Suprapubic skin (tissue), 4 donors: ENCODE data around the gene NBR1. TPM values are rescaled to one million over a fixed set of nuclear protein-coding genes. Genes with fewer than 3 reads are reported as not detected.
A peak's percentile ranks its signal among the peaks of the same experiment; 100 is the strongest.
"Not testable (repeated sequence)": the region's sequence is repeated elsewhere in the genome, so short reads cannot be mapped to it uniquely, and the experiment has no call there.

ENCODE experiments used
- DNase-seq, 2 donors: peaks; one replicate each; pipeline ENCODE4 v3.0.0-alpha.2; 2019; ENCODE audit warnings: low spot score in 2 of 2
- H3K27ac ChIP-seq: fragments of 200-600 bp; sonication (generic); one replicate; pipeline ENCODE4 v1.5.1; 2019
- H3K27me3 ChIP-seq: fragments of 200-600 bp; sonication (generic); one replicate; pipeline ENCODE4 v1.5.1; 2019
- H3K36me3 ChIP-seq: fragments of 200-600 bp; sonication (generic); one replicate; pipeline ENCODE4 v1.5.1; 2019
- H3K4me1 ChIP-seq: fragments of 200-600 bp; sonication (generic); one replicate; pipeline ENCODE4 v1.5.1; 2019
- H3K4me3 ChIP-seq: fragments of 200-600 bp; sonication (generic); one replicate; pipeline ENCODE4 v1.5.1; 2019; ENCODE audit warnings: mild to moderate bottlenecking
- H3K9me3 ChIP-seq: fragments of 200-600 bp; sonication (generic); one replicate; pipeline ENCODE4 v1.5.1; 2019
- EP300 ChIP-seq: sonication (generic); formaldehyde crosslinking; IDR thresholded peaks from one replicate; pipeline ENCODE4 v1.6.1; 2017; ENCODE audit warnings: antibody characterized with exemption
- POLR2A ChIP-seq, 2 donors: fragments of 450-650 bp; IDR thresholded peaks; one replicate each; pipeline ENCODE4 v1.6.1; 2017; ENCODE audit warnings: antibody characterized with exemption in 2 of 2, mild to moderate bottlenecking in 2 of 2, moderate library complexity in 2 of 2
- POLR2AphosphoS5 ChIP-seq, 3 donors: sonication (generic); formaldehyde crosslinking; IDR thresholded peaks; one replicate each; pipeline ENCODE4 v1.6.1; 2017; ENCODE audit warnings: antibody characterized with exemption in 3 of 3
- WGBS: methylation state at CpG from one replicate; pipeline ENCODE4 v1.1.5; 2018; 5-methylcytosine and 5-hydroxymethylcytosine counted together
- total RNA-seq, 4 donors: library from RNA; depleted of rRNA; stranded (reverse); fragments of >200 nt; gene quantifications; one replicate each; pipeline ENCODE4 v1.1.0, GENCODE V29; 2016
- TF ChIP-seq, protein P1 (sequence below), 2 donors: fragments of 200-600 bp in 1 of 2; fragments of 450-650 bp in 1 of 2; sonication (generic) in 1 of 2; IDR thresholded peaks; one replicate each; pipeline ENCODE4 v1.5.1; 2016 to 2019; ENCODE audit warnings: antibody characterized with exemption in 2 of 2, mild to moderate bottlenecking in 1 of 2, moderate library complexity in 1 of 2

NBR1 gene
- total RNA-seq, 4 donors from 2014 or later, result 75.4 to 102 (median 89.6) TPM

DNA sequence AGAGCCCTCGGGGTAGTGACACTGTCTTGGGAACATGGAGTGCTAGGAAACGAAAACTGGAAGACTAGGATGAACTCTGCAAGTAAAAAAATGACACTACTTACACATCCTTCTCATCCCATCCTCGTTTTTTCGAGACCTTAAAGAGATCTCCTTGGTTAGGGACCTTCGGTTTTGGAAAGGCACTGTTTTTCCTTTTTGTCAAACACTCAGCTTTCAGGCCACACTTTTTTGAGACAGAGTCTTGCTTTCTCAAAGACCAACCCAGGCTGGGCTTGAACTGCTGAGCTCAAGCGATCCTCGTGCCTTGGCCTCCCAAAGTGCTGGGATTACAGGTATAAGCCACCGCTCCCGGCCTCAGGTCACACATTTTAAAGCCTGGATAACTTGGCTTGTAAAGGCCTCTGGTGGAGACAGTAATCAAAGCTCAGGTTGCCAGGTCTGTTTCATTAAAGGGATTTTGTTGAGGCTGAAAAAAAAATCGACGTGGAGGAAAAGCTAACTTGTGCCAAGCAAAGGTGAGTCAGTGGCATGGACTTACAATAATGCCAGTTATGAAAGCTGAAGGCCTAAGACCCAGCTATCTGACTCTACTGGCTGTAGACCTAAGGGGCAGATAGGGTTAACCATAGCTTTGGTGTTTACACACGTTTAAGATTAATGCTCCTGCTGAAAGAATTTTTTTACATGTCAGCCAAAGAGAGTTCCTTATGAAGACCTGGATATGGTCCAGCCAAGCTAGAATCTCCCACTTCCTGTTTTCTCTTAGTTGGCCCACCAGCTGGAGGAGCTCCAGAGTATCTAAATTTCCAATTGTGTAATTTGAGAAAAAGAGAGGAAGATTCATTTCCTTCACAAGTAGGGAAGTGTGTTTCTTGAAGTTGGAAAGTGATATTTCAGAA is 823 bp downstream of the NBR1 start:
- Histone ChIP-seq H3K4me1 (peaks cover 66% of the 10 kb centered on the region), H3K27ac (peak overlapping the region; percentile 99), H3K36me3 (peaks cover 5% of the 10 kb centered on the region), H3K27me3 (no peaks in the 10 kb centered on the region), H3K4me3 (peak overlapping the region; percentile 75), H3K9me3 (no peaks in the 10 kb centered on the region)
- DNase-seq, result no peak
- 8% methylated on average over 12 of the region's 12 CpGs for WGBS
- TF ChIP-seq, protein P1, sequence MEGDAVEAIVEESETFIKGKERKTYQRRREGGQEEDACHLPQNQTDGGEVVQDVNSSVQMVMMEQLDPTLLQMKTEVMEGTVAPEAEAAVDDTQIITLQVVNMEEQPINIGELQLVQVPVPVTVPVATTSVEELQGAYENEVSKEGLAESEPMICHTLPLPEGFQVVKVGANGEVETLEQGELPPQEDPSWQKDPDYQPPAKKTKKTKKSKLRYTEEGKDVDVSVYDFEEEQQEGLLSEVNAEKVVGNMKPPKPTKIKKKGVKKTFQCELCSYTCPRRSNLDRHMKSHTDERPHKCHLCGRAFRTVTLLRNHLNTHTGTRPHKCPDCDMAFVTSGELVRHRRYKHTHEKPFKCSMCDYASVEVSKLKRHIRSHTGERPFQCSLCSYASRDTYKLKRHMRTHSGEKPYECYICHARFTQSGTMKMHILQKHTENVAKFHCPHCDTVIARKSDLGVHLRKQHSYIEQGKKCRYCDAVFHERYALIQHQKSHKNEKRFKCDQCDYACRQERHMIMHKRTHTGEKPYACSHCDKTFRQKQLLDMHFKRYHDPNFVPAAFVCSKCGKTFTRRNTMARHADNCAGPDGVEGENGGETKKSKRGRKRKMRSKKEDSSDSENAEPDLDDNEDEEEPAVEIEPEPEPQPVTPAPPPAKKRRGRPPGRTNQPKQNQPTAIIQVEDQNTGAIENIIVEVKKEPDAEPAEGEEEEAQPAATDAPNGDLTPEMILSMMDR (IDR thresholded peaks at IDR 0.05), result peak in 1 of 2 donors; percentile 5
- TF ChIP-seq POLR2A (IDR thresholded peaks at IDR 0.05), result no peak

DNA sequence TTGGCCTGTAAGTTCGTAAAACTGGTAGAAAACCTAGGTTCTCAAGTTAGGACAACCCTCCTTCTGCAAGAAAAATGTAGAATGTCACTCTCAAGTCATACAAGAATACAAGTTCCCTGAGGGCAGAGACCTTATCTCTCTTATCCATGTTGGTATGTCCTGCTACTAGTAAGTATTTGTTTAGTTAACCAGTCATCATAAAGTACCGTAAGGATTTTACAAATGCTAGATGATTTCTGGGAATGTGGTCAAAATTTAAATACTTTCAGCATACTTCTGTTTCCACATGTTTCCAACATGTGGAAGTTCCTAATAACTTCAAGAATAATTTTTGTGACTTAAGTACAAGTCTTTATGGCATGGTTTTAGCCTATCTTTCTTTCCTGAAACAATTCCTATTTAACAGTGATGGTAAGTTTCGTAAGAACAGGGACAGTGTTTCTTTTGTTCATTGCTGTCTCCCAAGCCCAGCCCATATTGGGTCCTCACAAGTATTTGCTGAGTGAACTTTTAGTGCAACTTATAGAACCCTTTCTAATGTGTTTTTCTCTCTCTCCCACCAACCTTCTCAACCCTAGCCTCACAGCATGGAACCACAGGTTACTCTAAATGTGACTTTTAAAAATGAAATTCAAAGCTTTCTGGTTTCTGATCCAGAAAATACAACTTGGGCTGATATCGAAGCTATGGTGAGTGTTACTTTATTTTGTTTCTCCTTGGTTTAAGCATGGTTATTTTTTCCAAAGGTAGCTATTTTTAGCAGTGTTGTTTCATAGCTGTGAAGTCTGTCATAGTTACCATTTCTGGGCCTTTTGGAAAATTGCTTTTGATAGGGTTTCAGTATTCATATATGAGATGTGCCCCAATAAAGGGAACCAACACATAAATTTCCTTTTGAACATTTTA is 4.5 kb downstream of the NBR1 start:
- Histone ChIP-seq H3K4me3 (no peak overlapping the region), H3K27me3 (no peaks in the 10 kb centered on the region), H3K27ac (no peak overlapping the region), H3K9me3 (no peaks in the 10 kb centered on the region), H3K36me3 (peaks cover 37% of the 10 kb centered on the region), H3K4me1 (peaks cover 52% of the 10 kb centered on the region)
- DNase-seq, result no peak
- 47% methylated on average over 4 of the region's 4 CpGs for WGBS
- TF ChIP-seq, protein P1 (IDR thresholded peaks at IDR 0.05), result no peak
- TF ChIP-seq POLR2A (IDR thresholded peaks at IDR 0.05) (no peak), EP300 (no peak), POLR2AphosphoS5 (IDR thresholded peaks at IDR 0.05) (no peak)

DNA sequence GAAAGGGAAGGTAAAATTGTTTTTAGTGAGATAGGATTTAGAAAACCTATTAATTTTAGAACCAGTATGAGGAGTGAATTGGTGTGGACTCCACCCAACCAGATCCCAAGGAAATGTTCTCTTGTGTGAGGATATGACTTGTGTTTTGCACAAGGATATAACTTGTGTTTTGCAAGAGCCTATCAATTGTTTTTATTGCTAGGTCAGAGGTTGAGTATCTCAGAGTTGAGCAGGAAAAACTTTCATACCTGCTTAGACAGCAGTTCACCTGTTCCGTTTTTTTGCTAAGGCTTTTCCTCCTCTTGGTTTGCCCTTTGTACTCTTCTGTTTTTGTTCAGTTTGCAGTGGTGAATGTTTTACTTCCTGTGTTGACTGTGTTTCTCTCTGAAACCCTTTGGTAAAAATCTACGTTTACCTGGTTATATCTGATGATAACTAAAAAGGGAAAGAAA is 5.1 kb downstream of the NBR1 start:
- H3K9me3 ChIP-seq, result no peaks in the 10 kb centered on the region
- DNase-seq, result no peak
- H3K4me1 ChIP-seq, result peaks cover 52% of the 10 kb centered on the region
- peaks cover 42% of the 10 kb centered on the region for H3K36me3 ChIP-seq
- no peaks in the 10 kb centered on the region for H3K27me3 ChIP-seq
- TF ChIP-seq EP300 (no peak), POLR2A (IDR thresholded peaks at IDR 0.05) (no peak), POLR2AphosphoS5 (IDR thresholded peaks at IDR 0.05) (no peak)
- TF ChIP-seq, protein P1 (IDR thresholded peaks at IDR 0.05), result no peak
- no peak overlapping the region for H3K4me3 ChIP-seq
- H3K27ac ChIP-seq, result no peak overlapping the region
- WGBS, result 75% methylated on average over 2 of the region's 2 CpGs

DNA sequence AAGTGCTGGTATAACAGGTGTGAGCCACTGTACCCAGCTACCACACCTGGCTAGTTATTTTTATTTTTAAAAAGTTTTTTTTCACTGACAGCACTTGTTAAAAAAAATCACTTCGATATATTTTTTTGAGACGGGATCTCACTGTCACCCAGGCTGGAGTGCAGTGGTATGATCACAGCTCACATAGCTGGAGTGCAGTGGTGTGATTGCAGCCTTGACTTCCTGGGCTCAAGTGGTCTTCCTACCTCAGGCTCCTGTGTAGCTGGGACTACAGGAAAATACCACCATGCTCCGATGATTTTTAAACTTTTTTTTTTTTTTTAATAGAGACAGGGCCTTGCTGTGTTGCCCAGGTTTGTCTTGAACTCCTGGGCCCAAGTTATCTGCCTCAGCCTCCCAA is 12.9 kb downstream of the NBR1 start:
- TF ChIP-seq, protein P1 (IDR thresholded peaks at IDR 0.05), result no peak
- TF ChIP-seq POLR2A (IDR thresholded peaks at IDR 0.05) (no peak), EP300 (no peak), POLR2AphosphoS5 (IDR thresholded peaks at IDR 0.05) (no peak)
- no peak overlapping the region for H3K4me3 ChIP-seq
- no peaks in the 10 kb centered on the region for H3K9me3 ChIP-seq
- no peak for DNase-seq
- 90% methylated on average over 3 of the region's 3 CpGs for WGBS
- no peaks in the 10 kb centered on the region for H3K27me3 ChIP-seq
- no peak overlapping the region for H3K27ac ChIP-seq
- peaks cover 89% of the 10 kb centered on the region for H3K36me3 ChIP-seq
- H3K4me1 ChIP-seq, result no peaks in the 10 kb centered on the region

DNA sequence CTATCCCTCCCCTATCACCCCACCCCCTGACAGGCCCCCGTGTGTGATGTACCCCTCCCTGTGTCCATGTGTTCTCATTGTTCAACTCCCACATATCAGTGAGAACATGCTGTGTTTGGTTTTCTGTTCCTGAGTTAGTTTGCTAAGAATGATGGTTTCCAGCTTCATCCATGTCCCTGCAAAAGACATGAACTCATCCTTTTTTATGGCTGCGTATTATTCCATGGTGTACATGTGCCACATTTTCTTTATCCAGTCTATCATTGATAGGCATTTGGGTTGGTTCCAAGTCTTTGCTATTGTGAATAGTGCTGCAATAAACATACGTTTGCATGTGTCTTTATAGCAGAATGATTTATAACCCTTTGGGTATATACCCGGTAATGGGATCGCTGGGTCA is 15.6 kb downstream of the NBR1 start:
- H3K36me3 ChIP-seq, result peaks cover 93% of the 10 kb centered on the region
- not testable (repeated sequence) for DNase-seq, H3K4me1 ChIP-seq, H3K27ac ChIP-seq, H3K27me3 ChIP-seq, H3K9me3 ChIP-seq, H3K4me3 ChIP-seq
- WGBS, result 90% methylated on average over 5 of the region's 5 CpGs
